Ishikawa (cell line): Measurements from ENCODE around the gene NTNG1.

Experiments
- CEBPB ChIP-seq: IDR thresholded peaks from 2 replicates; pipeline ENCODE4 v1.6.1; 2012
- CREB1 ChIP-seq: IDR thresholded peaks from 2 replicates; pipeline ENCODE4 v1.6.1; 2012; ENCODE audit warnings: low read depth
- EGR1 ChIP-seq: IDR thresholded peaks from 2 replicates; pipeline ENCODE4 v1.6.1; 2012
- EP300 ChIP-seq: IDR thresholded peaks from 2 replicates; pipeline ENCODE4 v1.6.1; 2012; ENCODE audit warnings: borderline replicate concordance
- FOXM1 ChIP-seq: IDR thresholded peaks from 2 replicates; pipeline ENCODE4 v1.6.1; 2012; ENCODE audit warnings: low read depth, borderline replicate concordance
- NFIC ChIP-seq: IDR thresholded peaks from 2 replicates; pipeline ENCODE4 v1.6.1; 2012
- RAD21 ChIP-seq: IDR thresholded peaks from 2 replicates; pipeline ENCODE4 v1.6.1; 2012; ENCODE audit warnings: low read depth
- REST ChIP-seq: IDR thresholded peaks from 2 replicates; pipeline ENCODE4 v1.6.1; 2012; ENCODE audit warnings: low read depth, mild to moderate bottlenecking
- TAF1 ChIP-seq: IDR thresholded peaks from 2 replicates; pipeline ENCODE4 v1.6.1; 2012; ENCODE audit warnings: low read depth, mild to moderate bottlenecking
- TCF12 ChIP-seq: IDR thresholded peaks from 2 replicates; pipeline ENCODE4 v1.6.1; 2012; ENCODE audit warnings: low read depth
- TEAD4 ChIP-seq: IDR thresholded peaks from 2 replicates; pipeline ENCODE4 v1.6.1; 2012
- YY1 ChIP-seq: IDR thresholded peaks from 2 replicates; pipeline ENCODE4 v1.6.1; 2012; ENCODE audit warnings: low read depth
- ZBTB7A ChIP-seq: IDR thresholded peaks from 2 replicates; pipeline ENCODE4 v1.6.1; 2012; ENCODE audit warnings: low read depth
- TF ChIP-seq, protein P1 (sequence below): IDR thresholded peaks from 2 replicates; pipeline ENCODE4 v1.6.1; 2012
- TF ChIP-seq, protein P2 (sequence below): IDR thresholded peaks from 2 replicates; pipeline ENCODE4 v1.6.1; 2012

The NTNG1 gene

DNA sequence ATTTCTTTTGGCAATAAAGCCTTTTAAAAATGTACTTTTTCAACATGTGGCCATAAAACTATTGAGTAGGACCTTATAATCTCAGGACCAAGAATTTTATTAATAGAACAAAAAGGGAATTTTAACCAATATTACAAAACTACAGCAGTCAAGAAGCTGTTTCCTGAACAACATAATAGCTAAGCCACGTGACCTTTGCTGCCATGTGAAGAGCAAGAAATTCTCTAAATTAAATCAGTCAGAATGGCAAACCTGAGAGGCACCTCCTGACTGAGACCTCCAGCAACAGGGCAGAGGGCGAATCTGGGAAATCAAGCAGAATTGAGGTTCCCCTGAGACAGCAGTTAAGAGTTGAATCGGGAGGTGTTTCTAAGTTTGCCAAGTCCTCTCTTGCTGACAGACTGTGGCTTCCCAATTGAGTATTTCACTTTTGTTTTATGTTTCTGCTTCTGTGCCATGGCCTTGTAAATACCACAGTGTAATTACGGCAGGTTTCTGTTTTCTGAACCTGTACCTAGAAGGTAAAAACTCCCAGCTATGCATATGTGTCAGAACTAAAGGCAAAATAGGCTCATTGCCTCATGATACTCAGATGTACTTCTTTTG lies 358.4 kb downstream of the NTNG1 start:
- TF ChIP-seq NFIC (no peak), EGR1 (no peak), ZBTB7A (no peak), CEBPB (no peak), TAF1 (no peak), RAD21 (no peak)
- TF ChIP-seq, protein P1, sequence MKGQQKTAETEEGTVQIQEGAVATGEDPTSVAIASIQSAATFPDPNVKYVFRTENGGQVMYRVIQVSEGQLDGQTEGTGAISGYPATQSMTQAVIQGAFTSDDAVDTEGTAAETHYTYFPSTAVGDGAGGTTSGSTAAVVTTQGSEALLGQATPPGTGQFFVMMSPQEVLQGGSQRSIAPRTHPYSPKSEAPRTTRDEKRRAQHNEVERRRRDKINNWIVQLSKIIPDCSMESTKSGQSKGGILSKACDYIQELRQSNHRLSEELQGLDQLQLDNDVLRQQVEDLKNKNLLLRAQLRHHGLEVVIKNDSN: no peak

- TF ChIP-seq REST (no peak), RAD21 (peak; percentile 11; the same call in 1 of the 2 replicates), NFIC (no peak), YY1 (no peak), CREB1 (no peak), TCF12 (no peak), EGR1 (no peak)
Measured at GRCh38 chr1:107501081-107501605, 360.3 kb downstream of the NTNG1 start.

DNA sequence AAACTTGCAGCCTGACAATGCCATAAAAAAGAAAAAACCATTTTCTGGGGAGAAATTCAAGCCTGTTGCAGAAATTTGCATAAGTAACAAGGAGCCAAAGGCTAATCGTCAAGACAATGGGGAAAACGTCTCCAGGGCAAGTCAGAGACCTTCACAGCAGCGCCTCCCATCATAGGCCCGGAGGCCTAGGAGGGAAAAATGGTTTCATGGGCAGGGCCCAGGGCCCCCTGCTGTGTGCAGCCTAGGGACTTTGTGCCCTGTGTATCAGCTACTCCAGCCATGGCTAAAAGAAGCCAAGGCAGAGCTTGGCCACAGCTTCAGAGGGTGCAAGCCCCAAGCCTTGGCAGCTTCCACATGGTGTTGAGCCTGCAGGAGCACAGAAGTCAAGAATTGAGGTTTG lies 369.5 kb downstream of the NTNG1 start:
- TF ChIP-seq TCF12 (no peak), TEAD4 (no peak), REST (no peak), YY1 (no peak), NFIC (no peak), RAD21 (no peak), CREB1 (no peak), TAF1 (no peak), ZBTB7A (no peak), CEBPB (no peak)
- TF ChIP-seq, protein P1: no peak

DNA sequence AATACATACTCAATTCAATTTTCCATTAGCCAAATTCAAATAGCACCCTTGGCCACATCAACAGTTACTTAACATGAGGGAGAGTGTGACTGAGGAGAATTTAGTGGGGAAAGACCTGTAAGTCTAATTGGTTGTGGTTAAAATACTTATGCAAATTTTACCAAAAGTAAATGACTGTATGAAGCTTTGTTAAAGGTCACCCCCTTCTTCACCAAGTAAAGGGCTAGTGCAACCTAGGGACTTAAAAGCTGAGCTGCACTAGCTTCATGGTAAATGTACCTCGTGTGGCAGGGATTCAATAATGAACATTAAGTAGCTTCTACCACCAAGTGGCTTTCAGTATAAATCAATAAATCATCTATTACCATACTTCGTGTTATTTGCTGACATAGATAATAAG lies 372.0 kb downstream of the NTNG1 start:
- TF ChIP-seq TCF12: no peak
- TF ChIP-seq RAD21: no peak

DNA sequence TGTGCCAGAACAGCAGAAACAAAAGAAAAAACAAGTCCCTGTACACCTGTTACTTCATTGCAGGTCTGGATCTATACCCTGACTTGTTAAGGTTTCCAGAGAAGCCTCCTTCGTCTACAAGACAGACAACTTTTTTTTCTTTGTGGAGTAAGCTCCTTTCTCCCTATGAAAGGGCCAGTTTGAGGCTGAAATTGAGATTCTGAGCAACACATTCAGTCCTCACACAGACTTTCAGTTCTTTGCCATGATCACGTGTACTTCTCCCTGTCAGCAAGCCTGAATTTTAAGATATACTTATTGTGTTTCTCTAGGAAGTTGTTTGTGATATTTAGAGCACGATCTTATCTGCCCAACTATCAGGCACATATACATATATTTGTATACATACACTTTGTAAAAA lies 374.0 kb downstream of the NTNG1 start:
- TF ChIP-seq, protein P1: no peak
- TF ChIP-seq FOXM1: no peak
- TF ChIP-seq REST: no peak
- TF ChIP-seq CEBPB: no peak
- no peak for TF ChIP-seq TEAD4
- TF ChIP-seq NFIC: no peak
- TF ChIP-seq ZBTB7A: no peak
- TF ChIP-seq, protein P2, sequence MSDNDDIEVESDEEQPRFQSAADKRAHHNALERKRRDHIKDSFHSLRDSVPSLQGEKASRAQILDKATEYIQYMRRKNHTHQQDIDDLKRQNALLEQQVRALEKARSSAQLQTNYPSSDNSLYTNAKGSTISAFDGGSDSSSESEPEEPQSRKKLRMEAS: no peak
- no peak for TF ChIP-seq CREB1
- no peak for TF ChIP-seq YY1
- no peak for TF ChIP-seq EGR1
- no peak for TF ChIP-seq RAD21
- no peak for TF ChIP-seq EP300
- no peak for TF ChIP-seq TAF1
- no peak for TF ChIP-seq TCF12
